ENCODE data around the gene FOSB. TPM values are rescaled to one million over a fixed set of nuclear protein-coding genes. Genes with fewer than 3 reads are reported as not detected.

FOSB gene
- total RNA-seq, 1 experiment from 2014 or later: 6.4 TPM

DNA sequence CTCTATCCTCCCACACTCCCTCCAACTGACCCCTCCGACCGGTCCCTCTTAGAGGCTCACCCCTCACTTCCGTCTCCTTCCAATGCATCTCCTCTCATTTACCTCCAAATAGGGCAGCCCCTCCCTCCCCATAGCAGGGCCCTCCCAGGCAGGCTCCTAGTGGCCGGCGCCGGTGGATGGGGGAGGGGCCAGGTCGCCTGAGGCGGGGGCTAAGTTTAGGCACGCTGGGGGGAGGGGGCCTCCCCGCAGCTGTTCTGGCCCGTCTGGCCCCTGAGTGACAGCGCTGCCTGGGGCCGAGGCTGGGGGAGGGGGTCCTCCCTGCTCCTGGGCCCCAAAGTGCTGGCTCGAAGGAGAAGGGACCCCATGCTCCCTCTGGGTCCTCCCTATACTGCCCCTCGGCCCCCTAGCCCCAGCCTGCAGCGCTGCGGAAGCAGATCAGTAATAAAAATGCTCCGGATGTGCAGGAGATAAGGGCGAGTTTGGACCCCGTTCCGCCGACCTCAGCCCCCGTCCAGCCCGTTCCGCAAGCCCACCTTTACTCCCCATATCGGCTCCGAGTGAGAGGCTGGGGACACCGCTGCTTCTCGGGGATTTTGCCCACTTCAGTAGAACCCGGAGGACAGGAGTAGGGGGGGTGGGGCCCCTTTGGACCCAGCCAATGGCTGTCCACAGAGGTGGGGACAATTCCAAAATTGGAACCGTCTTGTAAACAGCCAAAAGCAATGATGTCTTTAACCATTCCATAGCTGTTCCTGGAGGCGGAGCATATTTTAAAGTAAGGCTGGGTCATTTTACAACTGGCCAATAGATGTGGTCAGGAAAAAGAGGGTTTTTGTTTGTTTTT lies 25.1 kb downstream of the FOSB start:
- CTCF ChIA-PET: interaction anchor here (1.0 kb wide), 2 partner anchors 8 to 14 kb away, joined by 4 to 5 read pairs; no protein-coding TSS in a partner anchor
- peak overlapping the region; percentile 89 for H3K27ac Mint-ChIP-seq (ENCODE audit: unreplicated experiment)
- peaks cover 11% of the 10 kb centered on the region for H3K4me1 ChIP-seq
- H3K27me3 Mint-ChIP-seq (ENCODE audit: insufficient read depth, unreplicated experiment): peaks cover 8% of the 10 kb centered on the region
- H3K27me3 ChIP-seq (replicated peaks; ENCODE audit: control insufficient read depth, insufficient read depth, low read length): no peaks in the 10 kb centered on the region
- BruUV-seq (replicated peaks): no TSS peak
- TF ChIP-seq, protein P1, sequence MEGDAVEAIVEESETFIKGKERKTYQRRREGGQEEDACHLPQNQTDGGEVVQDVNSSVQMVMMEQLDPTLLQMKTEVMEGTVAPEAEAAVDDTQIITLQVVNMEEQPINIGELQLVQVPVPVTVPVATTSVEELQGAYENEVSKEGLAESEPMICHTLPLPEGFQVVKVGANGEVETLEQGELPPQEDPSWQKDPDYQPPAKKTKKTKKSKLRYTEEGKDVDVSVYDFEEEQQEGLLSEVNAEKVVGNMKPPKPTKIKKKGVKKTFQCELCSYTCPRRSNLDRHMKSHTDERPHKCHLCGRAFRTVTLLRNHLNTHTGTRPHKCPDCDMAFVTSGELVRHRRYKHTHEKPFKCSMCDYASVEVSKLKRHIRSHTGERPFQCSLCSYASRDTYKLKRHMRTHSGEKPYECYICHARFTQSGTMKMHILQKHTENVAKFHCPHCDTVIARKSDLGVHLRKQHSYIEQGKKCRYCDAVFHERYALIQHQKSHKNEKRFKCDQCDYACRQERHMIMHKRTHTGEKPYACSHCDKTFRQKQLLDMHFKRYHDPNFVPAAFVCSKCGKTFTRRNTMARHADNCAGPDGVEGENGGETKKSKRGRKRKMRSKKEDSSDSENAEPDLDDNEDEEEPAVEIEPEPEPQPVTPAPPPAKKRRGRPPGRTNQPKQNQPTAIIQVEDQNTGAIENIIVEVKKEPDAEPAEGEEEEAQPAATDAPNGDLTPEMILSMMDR (IDR thresholded peaks at IDR 0.05; ENCODE audit: insufficient read depth in 1 of 2, low read depth in 1 of 2, low read length in 1 of 2, severe bottlenecking in 1 of 2, unreplicated experiment in 1 of 2): no peak
- H3K4me1 Mint-ChIP-seq (ENCODE audit: low read depth, unreplicated experiment): peaks cover 15% of the 10 kb centered on the region
- H3K9me3 Mint-ChIP-seq (ENCODE audit: unreplicated experiment): no peaks in the 10 kb centered on the region
- H3K4me3 Mint-ChIP-seq (ENCODE audit: unreplicated experiment): peak overlapping the region; percentile 88
- no peaks in the 10 kb centered on the region for H3K9me3 ChIP-seq
- peak overlapping the region; percentile 34 for H3K4me3 ChIP-seq (ENCODE audit: low read depth, low read length)
- POLR2A ChIA-PET: interaction anchor here (0.6 kb wide), 1 partner anchor 238 kb away, joined by 4 read pairs; the partner anchor contains the start of gene FBXO46
- intact Hi-C loops (cut with micrococcal nuclease; ENCODE audit: unreplicated experiment): loop anchor here (2.0 to 10.0 kb wide), 2 partner anchors 14 to 152 kb away; partner anchors contain the start of gene VASP
- peaks cover 4% of the 10 kb centered on the region for H3K36me3 Mint-ChIP-seq (ENCODE audit: insufficient read depth, unreplicated experiment)
- DNase-seq: peak; percentile 68 to 73
- no peaks in the 10 kb centered on the region for H3K36me3 ChIP-seq (ENCODE audit: control insufficient read depth, insufficient read depth, low read length)

DNA sequence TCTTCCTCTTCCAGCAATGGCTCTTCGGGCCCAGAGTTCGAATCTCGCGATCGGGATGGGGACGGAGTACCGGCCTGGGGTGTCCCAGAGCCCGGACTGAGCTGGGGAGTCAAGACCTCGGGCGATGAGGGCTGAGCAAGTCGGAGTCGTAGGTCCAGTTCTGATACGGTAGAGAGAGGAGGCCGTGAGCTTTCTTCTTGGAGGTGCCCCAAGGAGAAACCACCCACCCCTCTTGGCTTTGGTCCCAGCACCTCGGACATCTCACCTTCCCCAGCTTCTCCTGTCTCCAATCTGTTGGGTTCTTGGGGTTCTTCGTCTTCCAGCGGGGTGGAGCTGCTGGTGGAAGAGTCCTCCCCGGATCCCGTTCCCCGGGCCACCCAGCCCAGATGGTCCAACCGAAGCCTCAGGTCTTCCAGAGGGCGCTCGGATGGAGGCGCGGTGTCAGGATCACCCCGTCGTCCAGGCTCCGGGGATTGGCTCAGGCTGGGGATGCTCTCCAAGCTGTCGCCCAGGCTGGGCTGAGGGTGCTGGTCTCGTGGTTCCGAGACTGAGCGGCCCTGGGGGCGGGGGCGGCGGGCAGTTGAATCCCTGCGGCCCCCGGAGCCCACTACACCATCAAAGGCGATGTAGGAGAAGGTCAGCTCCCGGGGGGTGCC lies 26.6 kb downstream of the FOSB start:
- CTCF ChIA-PET: interaction anchor here (1.2 to 3.0 kb wide), 3 partner anchors 9 to 148 kb away, joined by 4 to 24 read pairs (median 18); no protein-coding TSS in a partner anchor
- Histone ChIP-seq H3K4me1 (peaks cover 22% of the 10 kb centered on the region), H3K9me3 (no peaks in the 10 kb centered on the region), H3K27me3 (replicated peaks; ENCODE audit: control insufficient read depth, insufficient read depth, low read length) (no peaks in the 10 kb centered on the region), H3K36me3 (ENCODE audit: control insufficient read depth, insufficient read depth, low read length) (no peaks in the 10 kb centered on the region), H3K4me3 (ENCODE audit: low read depth, low read length) (no peak overlapping the region)
- TF ChIP-seq, protein P1 (IDR thresholded peaks at IDR 0.05; ENCODE audit: insufficient read depth in 1 of 2, low read depth in 1 of 2, low read length in 1 of 2, severe bottlenecking in 1 of 2, unreplicated experiment in 1 of 2): no peak
- H3K27ac Mint-ChIP-seq (ENCODE audit: unreplicated experiment): no peak overlapping the region
- H3K4me1 Mint-ChIP-seq (ENCODE audit: low read depth, unreplicated experiment): peaks cover 19% of the 10 kb centered on the region
- no peak for DNase-seq
- H3K4me3 Mint-ChIP-seq (ENCODE audit: unreplicated experiment): no peak overlapping the region
- POLR2A ChIA-PET: no interaction called here
- BruUV-seq (replicated peaks): no TSS peak
- H3K9me3 Mint-ChIP-seq (ENCODE audit: unreplicated experiment): no peaks in the 10 kb centered on the region
- peaks cover 8% of the 10 kb centered on the region for H3K27me3 Mint-ChIP-seq (ENCODE audit: insufficient read depth, unreplicated experiment)
- peaks cover 4% of the 10 kb centered on the region for H3K36me3 Mint-ChIP-seq (ENCODE audit: insufficient read depth, unreplicated experiment)
- intact Hi-C loops (cut with micrococcal nuclease; ENCODE audit: unreplicated experiment): loop anchor here (10.0 kb wide), 1 partner anchor 150 kb away; no protein-coding TSS in a partner anchor

DNA sequence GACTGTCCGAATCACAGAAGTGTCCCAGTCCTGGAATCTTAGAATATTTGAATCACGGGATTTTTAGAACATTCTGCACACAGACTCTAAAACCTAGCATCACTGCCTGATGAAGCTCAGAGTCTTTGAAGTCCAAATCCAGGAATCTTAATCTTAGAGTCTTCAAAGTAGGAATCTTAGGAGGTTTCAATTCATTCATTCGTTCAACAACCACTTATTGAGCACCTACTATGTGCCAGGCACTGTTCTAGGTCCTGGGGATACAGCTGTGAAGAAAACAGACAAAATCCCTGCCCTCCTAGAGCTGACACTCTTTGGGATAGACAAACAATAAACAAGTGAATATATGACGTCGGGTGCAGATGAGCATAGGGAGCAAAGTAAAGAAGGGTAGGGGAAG lies 27.4 kb downstream of the FOSB start:
- intact Hi-C loops (cut with micrococcal nuclease; ENCODE audit: unreplicated experiment): loop anchor here (10.0 kb wide), 1 partner anchor 150 kb away; no protein-coding TSS in a partner anchor
- H3K36me3 ChIP-seq (ENCODE audit: control insufficient read depth, insufficient read depth, low read length): no peaks in the 10 kb centered on the region
- H3K9me3 ChIP-seq: no peaks in the 10 kb centered on the region
- Mint-ChIP-seq H3K4me1 (ENCODE audit: low read depth, unreplicated experiment) (peaks cover 23% of the 10 kb centered on the region), H3K4me3 (ENCODE audit: unreplicated experiment) (peak overlapping the region; percentile 98), H3K36me3 (ENCODE audit: insufficient read depth, unreplicated experiment) (peaks cover 4% of the 10 kb centered on the region), H3K9me3 (ENCODE audit: unreplicated experiment) (no peaks in the 10 kb centered on the region), H3K27me3 (ENCODE audit: insufficient read depth, unreplicated experiment) (peaks cover 8% of the 10 kb centered on the region), H3K27ac (ENCODE audit: unreplicated experiment) (no peak overlapping the region)
- BruUV-seq (replicated peaks): no TSS peak
- no peak overlapping the region for H3K4me3 ChIP-seq (ENCODE audit: low read depth, low read length)
- POLR2A ChIA-PET: no interaction called here
- no peaks in the 10 kb centered on the region for H3K27me3 ChIP-seq (replicated peaks; ENCODE audit: control insufficient read depth, insufficient read depth, low read length)
- H3K4me1 ChIP-seq: peaks cover 22% of the 10 kb centered on the region
- TF ChIP-seq, protein P1 (IDR thresholded peaks at IDR 0.05; ENCODE audit: insufficient read depth in 1 of 2, low read depth in 1 of 2, low read length in 1 of 2, severe bottlenecking in 1 of 2, unreplicated experiment in 1 of 2): no peak
- DNase-seq: no peak
- CTCF ChIA-PET: interaction anchor here (0.6 to 3.0 kb wide), 6 partner anchors 9 to 147 kb away, joined by 4 to 24 read pairs (median 6); no protein-coding TSS in a partner anchor
